ENCODE results near the gene ARHGAP1. TPM values are rescaled to one million over a fixed set of nuclear protein-coding genes. Genes with fewer than 3 reads are reported as not detected.
A peak's percentile ranks its signal among the peaks of the same experiment; 100 is the strongest.

Gene ARHGAP1
- total and polyA plus RNA-seq, 9 of the 15 experiments (the other 6 are each of a cell fraction or from before 2014, with no cell fraction given), result 3.6 to 30.4 (median 8.2) TPM

GRCh38 chr11:46700241-46701077, at the start of gene ARHGAP1, which contains the start of gene ZNF408 (continued):
- TF ChIP-seq SFPQ (IDR thresholded peaks at IDR 0.05; ENCODE audit: low read depth, low read length) (no peak), RBBP5 (IDR thresholded peaks at IDR 0.05; ENCODE audit: borderline replicate concordance, insufficient read depth, low read length, poor library complexity, severe bottlenecking) (peak; percentile 60), FOXM1 (IDR thresholded peaks at IDR 0.05; ENCODE audit: low read depth) (peak; percentile 77), FOXM1 (CRISPR knock-in tag; IDR thresholded peaks at IDR 0.05; ENCODE audit: low read depth) (peak; percentile 68; the same call in 1 of the 2 replicates), ZBTB12 (CRISPR knock-in tag; IDR thresholded peaks at IDR 0.05) (peak; percentile 51; the same call in 1 of the 2 replicates), BDP1 (IDR thresholded peaks at IDR 0.05; ENCODE audit: insufficient read depth, insufficient read length) (no peak), PTTG1 (tag; IDR thresholded peaks at IDR 0.05; ENCODE audit: low read depth) (no peak), TOE1 (IDR thresholded peaks at IDR 0.05; ENCODE audit: borderline replicate concordance) (peak; percentile 96), TOE1 (CRISPR knock-in tag; IDR thresholded peaks at IDR 0.05; ENCODE audit: borderline replicate concordance, low read depth) (no peak), EHMT2 (IDR thresholded peaks at IDR 0.05) (no peak), DACH1 (IDR thresholded peaks at IDR 0.05; ENCODE audit: partially characterized antibody) (peak; percentile 6), ZNF75A (CRISPR knock-in tag; IDR thresholded peaks at IDR 0.05) (peak; percentile 64; the same call in 1 of the 2 replicates), NFRKB (IDR thresholded peaks at IDR 0.05; ENCODE audit: low read depth) (peak; percentile 95), UBTF (IDR thresholded peaks at IDR 0.05; ENCODE audit: borderline replicate concordance in 1 of 2, low read depth in 2 of 2, low read length in 2 of 2) (no peak), POLR3G (IDR thresholded peaks at IDR 0.05; ENCODE audit: extremely low read depth, insufficient read length, insufficient replicate concordance) (no peak), NCOA4 (IDR thresholded peaks at IDR 0.05; ENCODE audit: partially characterized antibody) (no peak), STAT6 (CRISPR knock-in tag; IDR thresholded peaks at IDR 0.05) (no peak), DLX4 (CRISPR knock-in tag; IDR thresholded peaks at IDR 0.05) (no peak)
